Karpas-422 (cell line): ENCODE results near the gene SLC26A9. TPM values are rescaled to one million over a fixed set of nuclear protein-coding genes. Genes with fewer than 3 reads are reported as not detected.

Source experiments
- DNase-seq: peaks from one replicate; pipeline ENCODE4 v3.0.0-alpha.2; 2015
- H2AFZ ChIP-seq: fragments of 200-600 bp; sonication (generic); 2 replicates; pipeline ENCODE4 v1.6.1; 2014; ENCODE audit warnings: antibody characterized with exemption, low read length, mixed read lengths
- H3K27ac ChIP-seq: fragments of 200-600 bp; sonication (generic); 2 replicates; pipeline ENCODE4 v1.5.1; 2014; ENCODE audit warnings: mild to moderate bottlenecking, low read length, moderate library complexity
- H3K27me3 ChIP-seq: fragments of 200-600 bp; sonication (generic); 2 replicates; pipeline ENCODE4 v1.6.1; 2014; ENCODE audit warnings: low read length, mixed read lengths
- H3K36me3 ChIP-seq: fragments of 200-600 bp; sonication (generic); 2 replicates; pipeline ENCODE4 v1.6.1; 2014; ENCODE audit warnings: low read length, mixed read lengths; ENCODE audit not compliant: insufficient read depth
- H3K4me1 ChIP-seq: fragments of 200-600 bp; sonication (generic); 2 replicates; pipeline ENCODE4 v1.6.1; 2014; ENCODE audit warnings: mild to moderate bottlenecking, low read length, mixed read lengths
- H3K4me2 ChIP-seq: fragments of 200-600 bp; sonication (generic); 2 replicates; pipeline ENCODE4 v1.6.1; 2014; ENCODE audit warnings: low read length, low read depth, mild to moderate bottlenecking; ENCODE audit not compliant: poor library complexity, severe bottlenecking
- H3K4me3 ChIP-seq: fragments of 200-600 bp; sonication (generic); 2 replicates; pipeline ENCODE4 v1.5.1; 2014; ENCODE audit warnings: mild to moderate bottlenecking, antibody characterized with exemption, low read length, mixed read lengths
- H3K79me2 ChIP-seq: fragments of 200-600 bp; sonication (generic); 2 replicates; pipeline ENCODE4 v1.6.1; 2014; ENCODE audit warnings: mild to moderate bottlenecking, low read length, mixed read lengths
- H3K9ac ChIP-seq: fragments of 200-600 bp; sonication (generic); 2 replicates; pipeline ENCODE4 v1.6.0; 2014; ENCODE audit warnings: low read length
- H3K9me2 ChIP-seq: fragments of 200-600 bp; sonication (generic), shearing (Covaris generic); replicated peaks from 2 replicates; pipeline ENCODE4 v1.6.0; 2014; ENCODE audit warnings: mild to moderate bottlenecking, low read length, moderate library complexity; ENCODE audit not compliant: insufficient read depth
- H3K9me3 ChIP-seq: fragments of 300-700, 200-600 bp; sonication (generic); 2 replicates; pipeline ENCODE4 v1.6.1; 2014; ENCODE audit warnings: low read length, mixed read lengths
- H4K20me1 ChIP-seq: fragments of 200-600 bp; sonication (generic); 2 replicates; pipeline ENCODE4 v1.6.1; 2014; ENCODE audit warnings: mild to moderate bottlenecking, antibody characterized with exemption, low read length, low read depth; ENCODE audit not compliant: insufficient read depth
- total RNA-seq: library from RNA; depleted of rRNA; stranded (reverse); fragments of >200 nt; shearing (Covaris generic); gene quantifications from 2 replicates; pipeline ENCODE4 v1.2.3, GENCODE V29; 2014; ENCODE audit warnings: low replicate concordance

SLC26A9 gene
- total RNA-seq, 1 experiment from 2014 or later = not detected

GRCh38 chr1:205948886-205949285 is 5.6 kb upstream of the SLC26A9 start:
- H3K36me3 ChIP-seq = no peaks in the 10 kb centered on the region
- DNase-seq = no peak
- H2AFZ ChIP-seq = no peak overlapping the region
- H3K9ac ChIP-seq = no peak overlapping the region
- H3K27ac ChIP-seq = no peak overlapping the region
- no peaks in the 10 kb centered on the region for H3K79me2 ChIP-seq
- no peaks in the 10 kb centered on the region for H3K27me3 ChIP-seq
- H3K9me3 ChIP-seq = no peaks in the 10 kb centered on the region
- no peaks in the 10 kb centered on the region for H4K20me1 ChIP-seq
- no peak overlapping the region for H3K4me3 ChIP-seq
- H3K4me2 ChIP-seq = no peak overlapping the region
- no peaks in the 10 kb centered on the region for H3K9me2 ChIP-seq
- H3K4me1 ChIP-seq = no peaks in the 10 kb centered on the region

- H3K9ac ChIP-seq = no peak overlapping the region
- no peaks in the 10 kb centered on the region for H4K20me1 ChIP-seq
- no peaks in the 10 kb centered on the region for H3K36me3 ChIP-seq
- no peaks in the 10 kb centered on the region for H3K9me3 ChIP-seq
- no peak overlapping the region for H3K4me2 ChIP-seq
- no peak overlapping the region for H2AFZ ChIP-seq
- no peak overlapping the region for H3K27ac ChIP-seq
- DNase-seq = peak; percentile 43
- H3K27me3 ChIP-seq = no peaks in the 10 kb centered on the region
- no peak overlapping the region for H3K4me3 ChIP-seq
- H3K9me2 ChIP-seq = no peaks in the 10 kb centered on the region
- H3K79me2 ChIP-seq = no peaks in the 10 kb centered on the region
- no peaks in the 10 kb centered on the region for H3K4me1 ChIP-seq
These were observed 4.8 kb upstream of the SLC26A9 start for GRCh38 chr1:205948039-205948438.

GRCh38 chr1:205947024-205947423 is 3.8 kb upstream of the SLC26A9 start:
- Histone ChIP-seq H3K27ac (no peak overlapping the region), H3K9ac (no peak overlapping the region), H4K20me1 (0 out of 2 replicates have a peak, but pooled peaks cover 2% of the 10 kb centered on the region), H3K4me2 (no peak overlapping the region), H3K36me3 (no peaks in the 10 kb centered on the region), H3K9me2 (no peaks in the 10 kb centered on the region), H3K27me3 (no peaks in the 10 kb centered on the region), H3K79me2 (no peaks in the 10 kb centered on the region), H3K4me3 (no peak overlapping the region), H3K4me1 (no peaks in the 10 kb centered on the region), H2AFZ (no peak overlapping the region), H3K9me3 (no peaks in the 10 kb centered on the region)
- no peak for DNase-seq

- Histone ChIP-seq H3K27ac (no peak overlapping the region), H3K27me3 (no peaks in the 10 kb centered on the region), H3K4me3 (no peak overlapping the region), H3K36me3 (no peaks in the 10 kb centered on the region), H3K9me2 (no peaks in the 10 kb centered on the region), H3K4me2 (no peak overlapping the region), H3K4me1 (no peaks in the 10 kb centered on the region), H3K9me3 (no peaks in the 10 kb centered on the region), H3K9ac (no peak overlapping the region), H3K79me2 (no peaks in the 10 kb centered on the region), H4K20me1 (0 out of 2 replicates have a peak, but pooled peaks cover 4% of the 10 kb centered on the region), H2AFZ (no peak overlapping the region)
- no peak for DNase-seq
These were observed 1.8 kb upstream of the SLC26A9 start for GRCh38 chr1:205945069-205945468.

GRCh38 chr1:205944525-205944924 is 1.3 kb upstream of the SLC26A9 start:
- H3K4me1 ChIP-seq = no peaks in the 10 kb centered on the region
- DNase-seq = no peak
- H3K27me3 ChIP-seq = no peaks in the 10 kb centered on the region
- H3K79me2 ChIP-seq = no peaks in the 10 kb centered on the region
- H3K27ac ChIP-seq = no peak overlapping the region
- no peaks in the 10 kb centered on the region for H3K9me3 ChIP-seq
- no peaks in the 10 kb centered on the region for H3K36me3 ChIP-seq
- no peaks in the 10 kb centered on the region for H3K9me2 ChIP-seq
- no peak overlapping the region for H3K4me3 ChIP-seq
- no peak overlapping the region for H3K9ac ChIP-seq
- 0 out of 2 replicates have a peak, but pooled peaks cover 6% of the 10 kb centered on the region for H4K20me1 ChIP-seq
- H2AFZ ChIP-seq = no peak overlapping the region
- H3K4me2 ChIP-seq = no peak overlapping the region

- 0 out of 2 replicates have a peak, but pooled peaks cover 6% of the 10 kb centered on the region for H4K20me1 ChIP-seq
- H3K4me2 ChIP-seq = no peak overlapping the region
- H3K27me3 ChIP-seq = no peaks in the 10 kb centered on the region
These were observed 561 bp downstream of the SLC26A9 start for GRCh38 chr1:205942631-205943159.

DNA sequence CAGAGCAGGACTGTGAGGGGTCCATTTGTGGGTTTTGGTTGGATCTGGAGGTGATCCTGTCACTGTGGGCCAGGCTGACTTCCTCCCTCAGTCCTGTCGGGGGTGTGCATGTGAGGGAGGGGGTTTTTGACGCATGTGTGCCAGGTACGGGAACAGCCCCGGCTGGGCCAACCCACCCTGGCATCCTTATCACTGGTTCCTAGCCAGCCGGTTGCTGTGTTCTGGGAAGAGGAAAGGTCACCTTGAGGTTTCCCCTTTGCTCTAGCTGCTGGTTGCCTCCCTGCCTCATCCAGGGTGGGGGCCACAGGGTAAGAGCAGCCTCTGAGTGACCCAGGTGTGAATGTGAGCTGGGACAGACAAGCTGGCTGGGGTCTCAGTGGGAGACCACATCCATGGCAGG is 2.5 kb downstream of the SLC26A9 start:
- Histone ChIP-seq H2AFZ (no peak overlapping the region), H4K20me1 (0 out of 2 replicates have a peak, but pooled peaks cover 6% of the 10 kb centered on the region), H3K9ac (no peak overlapping the region), H3K9me2 (no peaks in the 10 kb centered on the region), H3K79me2 (no peaks in the 10 kb centered on the region), H3K27me3 (no peaks in the 10 kb centered on the region), H3K4me1 (no peaks in the 10 kb centered on the region), H3K27ac (no peak overlapping the region), H3K9me3 (no peaks in the 10 kb centered on the region), H3K4me3 (no peak overlapping the region), H3K4me2 (no peak overlapping the region), H3K36me3 (no peaks in the 10 kb centered on the region)
- DNase-seq = no peak

More at GRCh38 chr1:205942631-205943159, 561 bp downstream of the SLC26A9 start:
- Histone ChIP-seq H3K79me2 (no peaks in the 10 kb centered on the region), H3K9me2 (no peaks in the 10 kb centered on the region), H2AFZ (no peak overlapping the region), H3K9ac (no peak overlapping the region), H3K27ac (no peak overlapping the region), H3K4me3 (no peak overlapping the region), H3K36me3 (no peaks in the 10 kb centered on the region), H3K9me3 (no peaks in the 10 kb centered on the region), H3K4me1 (no peaks in the 10 kb centered on the region)
- DNase-seq = no peak

GRCh38 chr1:205939690-205940330 is 3.4 kb downstream of the SLC26A9 start:
- H3K9ac ChIP-seq = no peak overlapping the region
- no peaks in the 10 kb centered on the region for H3K27me3 ChIP-seq
- H3K27ac ChIP-seq = no peak overlapping the region
- no peaks in the 10 kb centered on the region for H3K9me2 ChIP-seq
- DNase-seq = peak; percentile 51
- no peaks in the 10 kb centered on the region for H3K9me3 ChIP-seq
- H4K20me1 ChIP-seq = 0 out of 2 replicates have a peak, but pooled peaks cover 6% of the 10 kb centered on the region
- no peaks in the 10 kb centered on the region for H3K79me2 ChIP-seq
- H3K36me3 ChIP-seq = no peaks in the 10 kb centered on the region
- no peak overlapping the region for H2AFZ ChIP-seq
- no peak overlapping the region for H3K4me3 ChIP-seq
- H3K4me1 ChIP-seq = no peaks in the 10 kb centered on the region
- H3K4me2 ChIP-seq = no peak overlapping the region
